Body of pancreas (tissue), 4 donors: ENCODE results near the gene MYO1E. TPM values are rescaled to one million over a fixed set of nuclear protein-coding genes. Genes with fewer than 3 reads are reported as not detected.

Experiments
- ATAC-seq: fragments of 150-250 bp; one replicate; pipeline ENCODE4 v1.9.1; 2016
- DNase-seq, 4 donors: peaks; one replicate each; pipeline ENCODE4 v3.0.0-alpha.2; 2019
- H3K27ac ChIP-seq, 4 donors: fragments of 200-600 bp; sonication (generic); 1 replicate in 3 of 4; 2 replicates in 1 of 4; pipeline versions ENCODE4 v1.5.1 to v1.6.1; 2016 to 2019; ENCODE audit warnings: mild to moderate bottlenecking in 1 of 4, mixed read lengths in 1 of 4, moderate library complexity in 1 of 4
- H3K27me3 ChIP-seq, 2 donors: fragments of 200-600 bp; sonication (generic); one replicate each; pipeline ENCODE4 v1.6.0; 2016; ENCODE audit warnings: mild to moderate bottlenecking in 1 of 2
- H3K36me3 ChIP-seq, 2 donors: fragments of 200-600 bp; sonication (generic); replicated peaks in 1 of 2; 2 replicates each; pipeline ENCODE4 v1.5.1; 2016; ENCODE audit warnings: low read depth in 2 of 2; ENCODE audit not compliant: insufficient read depth in 1 of 2
- H3K4me1 ChIP-seq: fragments of 200-600 bp; sonication (generic); one replicate; pipeline ENCODE4 v1.6.0; 2016
- H3K4me3 ChIP-seq, 2 donors: fragments of 200-600 bp; sonication (generic); 1 replicate in 1 of 2; 2 replicates in 1 of 2; pipeline ENCODE4 v1.5.1; 2016 to 2019
- H3K9me3 ChIP-seq, 3 donors: fragments of 200-600 bp; sonication (generic); 1 replicate in 2 of 3; 2 replicates in 1 of 3; pipeline ENCODE4 v1.5.1; 2016
- CTCF ChIP-seq, 7 experiments: fragments of 450-650 bp in 4 of 7; fragments of 200-600 bp in 3 of 7; sonication (generic) in 3 of 7; IDR thresholded peaks; one replicate each; pipeline ENCODE4 v1.5.1; 2016 to 2019; ENCODE audit warnings: antibody characterized with exemption in 7 of 7
- POLR2A ChIP-seq, 3 donors: fragments of 450-650 bp; IDR thresholded peaks; one replicate each; pipeline ENCODE4 v1.6.1; 2016; ENCODE audit warnings: antibody characterized with exemption in 3 of 3, mild to moderate bottlenecking in 2 of 3
- WGBS, 2 donors: methylation state at CpG; one replicate each; pipeline ENCODE4 v1.1.5; 2017; 5-methylcytosine and 5-hydroxymethylcytosine counted together
- intact Hi-C: fragments of 100-400 bp; cut with DNase I; formaldehyde crosslinking; loops from one replicate; pipeline ENCODE4 v1.15.1; 2023
- total RNA-seq, 2 donors: library from RNA; depleted of rRNA; stranded (reverse); fragments of >200 nt; gene quantifications; one replicate each; pipeline ENCODE4 v1.1.0, GENCODE V29; 2016

The MYO1E gene
- total RNA-seq, 2 donors from 2014 or later = 14.0 to 48.5 TPM

GRCh38 chr15:59197454-59197853, 175.2 kb downstream of the MYO1E start:
- H3K4me1 ChIP-seq = no peaks in the 10 kb centered on the region
- H3K27ac ChIP-seq = no peak overlapping the region
- H3K27me3 ChIP-seq = no peaks in the 10 kb centered on the region
- no peaks in the 10 kb centered on the region for H3K9me3 ChIP-seq
- no peak for ATAC-seq
- no peak overlapping the region for H3K4me3 ChIP-seq
- intact Hi-C loops = no loop called here
- no peak for TF ChIP-seq POLR2A (IDR thresholded peaks at IDR 0.05)
- TF ChIP-seq CTCF (IDR thresholded peaks at IDR 0.05) = no peak
- peaks cover 0 to 3% of the 10 kb centered on the region in 2 donors for H3K36me3 ChIP-seq
- no peak for DNase-seq
- WGBS, 2 donors = 72 to 85% methylated on average over 2 of the region's 2 CpGs

GRCh38 chr15:59196416-59196815, 176.3 kb downstream of the MYO1E start:
- ATAC-seq (no peak), DNase-seq (no peak)
- Histone ChIP-seq H3K4me3 (no peak overlapping the region), H3K27me3 (no peaks in the 10 kb centered on the region), H3K9me3 (no peaks in the 10 kb centered on the region), H3K4me1 (no peaks in the 10 kb centered on the region), H3K27ac (no peak overlapping the region), H3K36me3 (peaks cover 0 to 3% of the 10 kb centered on the region in 2 donors)
- intact Hi-C loops = no loop called here
- no peak for TF ChIP-seq CTCF (IDR thresholded peaks at IDR 0.05)
- no peak for TF ChIP-seq POLR2A (IDR thresholded peaks at IDR 0.05)
- 96 to 98% methylated on average over 2 of the region's 2 CpGs for WGBS, 2 donors

- DNase-seq (no peak), ATAC-seq (no peak)
- Histone ChIP-seq H3K9me3 (no peaks in the 10 kb centered on the region), H3K27me3 (no peaks in the 10 kb centered on the region), H3K4me3 (no peak overlapping the region), H3K4me1 (no peaks in the 10 kb centered on the region), H3K27ac (no peak overlapping the region), H3K36me3 (peaks cover 0 to 7% of the 10 kb centered on the region in 2 donors)
- intact Hi-C loops = no loop called here
- 83 to 86% methylated on average over 9 to 10 of the region's 10 CpGs for WGBS, 2 donors
- TF ChIP-seq POLR2A (IDR thresholded peaks at IDR 0.05) (no peak), CTCF (IDR thresholded peaks at IDR 0.05) (no peak)
These were observed 177.9 kb downstream of the MYO1E start for GRCh38 chr15:59194639-59195325.

GRCh38 chr15:59191855-59192237, 180.8 kb downstream of the MYO1E start:
- Histone ChIP-seq H3K27me3 (no peaks in the 10 kb centered on the region), H3K9me3 (no peaks in the 10 kb centered on the region), H3K36me3 (peaks cover 0 to 12% of the 10 kb centered on the region in 2 donors), H3K4me1 (no peaks in the 10 kb centered on the region), H3K27ac (no peak overlapping the region), H3K4me3 (no peak overlapping the region)
- WGBS, 2 donors = 84 to 85% methylated on average over 6 of the region's 6 CpGs
- intact Hi-C loops = no loop called here
- ATAC-seq (no peak), DNase-seq (no peak)
- no peak for TF ChIP-seq CTCF (IDR thresholded peaks at IDR 0.05)
- no peak for TF ChIP-seq POLR2A (IDR thresholded peaks at IDR 0.05)

GRCh38 chr15:59190291-59190690, 182.4 kb downstream of the MYO1E start:
- no peak overlapping the region for H3K4me3 ChIP-seq
- WGBS, 2 donors = 90 to 96% methylated on average over 7 of the region's 7 CpGs
- TF ChIP-seq CTCF (IDR thresholded peaks at IDR 0.05) (no peak), POLR2A (IDR thresholded peaks at IDR 0.05) (no peak)
- H3K36me3 ChIP-seq = peaks cover 0 to 12% of the 10 kb centered on the region in 2 donors
- H3K4me1 ChIP-seq = no peaks in the 10 kb centered on the region
- no peak overlapping the region for H3K27ac ChIP-seq
- no peak for ATAC-seq
- intact Hi-C loops = no loop called here
- DNase-seq = no peak
- H3K9me3 ChIP-seq = no peaks in the 10 kb centered on the region
- H3K27me3 ChIP-seq = no peaks in the 10 kb centered on the region
